K562 (cell line): ENCODE data around the gene CCDC171.

Experiments used
- CHD2 ChIP-seq: IDR thresholded peaks from 2 replicates; pipeline ENCODE4 v1.6.1; 2011; ENCODE audit warnings: low read depth, low read length
- CTCF ChIP-seq, 3 experiments: IDR thresholded peaks in 2 of 3; conservative IDR thresholded peaks in 1 of 3; 2 replicates each; pipeline ENCODE4 v1.5.1; 2011 to 2012; ENCODE audit warnings: low read length in 3 of 3, mild to moderate bottlenecking in 3 of 3, control low read depth in 2 of 3, improper control_type of control experiment in 1 of 3, inconsistent platforms in 1 of 3, low read depth in 1 of 3, mixed read lengths in 1 of 3, moderate library complexity in 1 of 3; ENCODE audit not compliant: insufficient read depth in 2 of 3
- POLR2A ChIP-seq: fragments of 450-650 bp; conservative IDR thresholded peaks from 2 replicates; pipeline ENCODE4 v1.6.1; 2016
- USF2 ChIP-seq: sonication (generic); formaldehyde crosslinking; IDR thresholded peaks from 2 replicates; pipeline ENCODE4 v1.5.0; 2020; ENCODE audit warnings: missing genetic modification reagents
- YY1 ChIP-seq, 3 experiments: IDR thresholded peaks; 2 replicates each; pipeline ENCODE4 v1.6.1; 2011; ENCODE audit warnings: low read length in 2 of 3, mild to moderate bottlenecking in 2 of 3, moderate library complexity in 2 of 3, borderline replicate concordance in 1 of 3, control low read depth in 1 of 3, low read depth in 1 of 3; ENCODE audit not compliant: insufficient read depth in 3 of 3, insufficient replicate concordance in 2 of 3, control insufficient read depth in 1 of 3, insufficient read length in 1 of 3; ENCODE audit errors: extremely low read depth in 1 of 3
- ZNF263 ChIP-seq: sonication (generic); formaldehyde crosslinking; IDR thresholded peaks from 2 replicates; pipeline ENCODE4 v1.8.0; 2022; ENCODE audit warnings: mild to moderate bottlenecking, missing genetic modification reagents, borderline replicate concordance

- TF ChIP-seq USF2 (CRISPR knock-in tag) (no peak), ZNF263 (CRISPR knock-in tag) (no peak), CTCF (IDR thresholded peaks at IDR 0.05 in 2 of 3, conservative IDR thresholded peaks at IDR 0.05 in 1 of 3; ENCODE audit: insufficient read depth in 2 of 3, low read depth in 1 of 3, low read length in 3 of 3) (no peak), POLR2A (no peak), YY1 (IDR thresholded peaks at IDR 0.05; ENCODE audit: borderline replicate concordance in 1 of 3, control insufficient read depth in 1 of 3, extremely low read depth in 1 of 3, insufficient read depth in 3 of 3, insufficient read length in 1 of 3, insufficient replicate concordance in 2 of 3, low read depth in 1 of 3, low read length in 2 of 3) (no peak), CHD2 (no peak)
Measured at GRCh38 chr9:15842051-15842450, 289.2 kb downstream of the CCDC171 start.
